Keratinocyte (primary cell): ENCODE measurements around the gene B3GNT3. TPM values are rescaled to one million over a fixed set of nuclear protein-coding genes. Genes with fewer than 3 reads are reported as not detected.

Source experiments
- DNase-seq: peaks from one replicate; pipeline ENCODE4 v3.0.0-alpha.2; 2011; ENCODE audit warnings: low read depth, missing footprints, low spot score
- FAIRE-seq: peaks from 2 replicates; lab custom pipeline; 2011; peaks lifted over from hg19 to GRCh38; lab: Jason Lieb, UNC
- H2AFZ ChIP-seq: 2 replicates; pipeline ENCODE4 v1.6.0; 2012; ENCODE audit warnings: low read length, control low read depth, inconsistent platforms; ENCODE audit not compliant: control insufficient read depth
- H3K27ac ChIP-seq: 2 replicates; pipeline ENCODE4 v1.5.1; 2011; ENCODE audit warnings: low read length; ENCODE audit not compliant: control insufficient read depth, insufficient read depth
- H3K27me3 ChIP-seq: 3 replicates; pipeline ENCODE4 v1.6.0; 2011; ENCODE audit warnings: low read length; ENCODE audit not compliant: control insufficient read depth, insufficient read depth; ENCODE audit errors: extremely low read depth
- H3K36me3 ChIP-seq, 2 experiments: 2 replicates in 1 of 2; 3 replicates in 1 of 2; pipeline ENCODE4 v1.5.1; 2011; ENCODE audit warnings: low read length in 2 of 2, mild to moderate bottlenecking in 1 of 2; ENCODE audit not compliant: control insufficient read depth in 2 of 2, insufficient read depth in 2 of 2; ENCODE audit errors: extremely low read depth in 1 of 2
- H3K4me1 ChIP-seq: 3 replicates; pipeline ENCODE4 v1.5.1; 2011; ENCODE audit warnings: low read length; ENCODE audit not compliant: control insufficient read depth, insufficient read depth; ENCODE audit errors: extremely low read depth
- H3K4me2 ChIP-seq: 3 replicates; pipeline ENCODE4 v1.6.0; 2011; ENCODE audit warnings: low read depth, low read length; ENCODE audit not compliant: control insufficient read depth, insufficient read depth; ENCODE audit errors: extremely low read depth
- H3K4me3 ChIP-seq, 3 experiments: fragments of 200-600 bp in 1 of 3; sonication (generic) in 1 of 3; 2 replicates in 2 of 3; 3 replicates in 1 of 3; pipeline ENCODE4 v1.5.1; 2011 to 2016; ENCODE audit warnings: low read length in 3 of 3, mild to moderate bottlenecking in 3 of 3, control low read depth in 2 of 3, inconsistent platforms in 1 of 3, low read depth in 1 of 3, mixed read lengths in 1 of 3, mixed run types in 1 of 3, moderate library complexity in 1 of 3; ENCODE audit not compliant: control insufficient read depth in 2 of 3, insufficient read depth in 2 of 3; ENCODE audit errors: extremely low read depth in 1 of 3
- H3K79me2 ChIP-seq: 2 replicates; pipeline ENCODE4 v1.6.0; 2012; ENCODE audit warnings: low read length; ENCODE audit not compliant: control insufficient read depth, insufficient read depth
- H3K9ac ChIP-seq: 3 replicates; pipeline ENCODE4 v1.6.0; 2011; ENCODE audit warnings: low read length; ENCODE audit not compliant: control insufficient read depth, insufficient read depth; ENCODE audit errors: extremely low read depth
- H3K9me1 ChIP-seq: 3 replicates; pipeline ENCODE4 v1.6.0; 2011; ENCODE audit warnings: low read length; ENCODE audit not compliant: control insufficient read depth, insufficient read depth; ENCODE audit errors: extremely low read depth
- H3K9me3 ChIP-seq: 2 replicates; pipeline ENCODE4 v1.5.1; 2012; ENCODE audit warnings: low read depth, low read length; ENCODE audit not compliant: control insufficient read depth
- H4K20me1 ChIP-seq: 3 replicates; pipeline ENCODE4 v1.6.0; 2011; ENCODE audit warnings: low read length; ENCODE audit not compliant: control insufficient read depth, insufficient read depth; ENCODE audit errors: extremely low read depth
- CTCF ChIP-seq, 3 experiments: IDR thresholded peaks in 1 of 3; conservative IDR thresholded peaks in 1 of 3; optimal IDR thresholded peaks in 1 of 3; 2 replicates in 2 of 3; 3 replicates in 1 of 3; pipeline versions ENCODE3 to v1.5.1; 2011; ENCODE audit warnings: low read length in 3 of 3, mild to moderate bottlenecking in 3 of 3, moderate library complexity in 2 of 3, control low read depth in 1 of 3, inconsistent platforms in 1 of 3; ENCODE audit not compliant: insufficient read depth in 2 of 3; ENCODE audit errors: extremely low read depth in 1 of 3
- EZH2 ChIP-seq: IDR thresholded peaks from one replicate; pipeline ENCODE4 v1.6.1; 2012; ENCODE audit warnings: inconsistent platforms, mild to moderate bottlenecking, low read length, moderate library complexity
- dilution Hi-C: fragments of 300-500 bp; cut with MboI; formaldehyde crosslinking; loops from one replicate; pipeline ENCODE4 v1.7.0; 2020; ENCODE audit warnings: low sequenced_read_pairs; ENCODE audit not compliant: extremely low pct_ligation_motif_present
- polyA plus RNA-seq, 5 experiments: library from polyadenylated mRNA; depleted of rRNA in 3 of 5; stranded (reverse) in 3 of 5; stranded (forward) in 1 of 5; unstranded in 1 of 5; fragments of >200 nt; gene quantifications; 1 replicate in 1 of 5; 2 replicates in 3 of 5; 3 replicates in 1 of 5; pipeline versions ENCODE4 v1.2.1 to v1.2.3, GENCODE V29; 2011 to 2012; ENCODE audit warnings: missing spikeins in 2 of 5, low read depth in 1 of 5, low replicate concordance in 1 of 5

B3GNT3 gene
- polyA plus RNA-seq, 1 donor (not counting 4 experiments of a cell fraction or from before 2014, with no cell fraction given), result 4.4 TPM

GRCh38 chr19:17762505-17763229 lies 32.3 kb upstream of the B3GNT3 start:
- H3K79me2 ChIP-seq, result no peaks in the 10 kb centered on the region
- dilution Hi-C loops, result no loop called here
- no peaks in the 10 kb centered on the region for H3K27me3 ChIP-seq
- H3K4me1 ChIP-seq, result peaks cover 3% of the 10 kb centered on the region
- no peak overlapping the region for H3K27ac ChIP-seq
- TF ChIP-seq CTCF (optimal IDR thresholded peaks at IDR 0.05 in 1 of 3, IDR thresholded peaks at IDR 0.05 in 1 of 3, conservative IDR thresholded peaks at IDR 0.05 in 1 of 3; ENCODE audit: extremely low read depth in 1 of 3, insufficient read depth in 2 of 3, low read length in 3 of 3), result no peak
- TF ChIP-seq EZH2, result no peak
- H3K36me3 ChIP-seq, result no peaks in the 10 kb centered on the region
- H3K9me1 ChIP-seq, result no peaks in the 10 kb centered on the region
- H3K4me3 ChIP-seq, result no peak overlapping the region
- H4K20me1 ChIP-seq, result no peaks in the 10 kb centered on the region
- no peaks in the 10 kb centered on the region for H3K9me3 ChIP-seq
- H2AFZ ChIP-seq, result no peak overlapping the region
- no peak overlapping the region for H3K4me2 ChIP-seq
- no peak for FAIRE-seq
- DNase-seq, result no peak
- H3K9ac ChIP-seq, result no peak overlapping the region

- DNase-seq (no peak), FAIRE-seq (no peak)
- Histone ChIP-seq H3K9ac (no peak overlapping the region), H3K4me1 (peaks cover 3% of the 10 kb centered on the region), H2AFZ (no peak overlapping the region), H3K36me3 (no peaks in the 10 kb centered on the region), H3K27ac (no peak overlapping the region), H3K27me3 (no peaks in the 10 kb centered on the region), H4K20me1 (no peaks in the 10 kb centered on the region), H3K79me2 (no peaks in the 10 kb centered on the region), H3K9me3 (no peaks in the 10 kb centered on the region), H3K4me2 (no peak overlapping the region), H3K9me1 (no peaks in the 10 kb centered on the region), H3K4me3 (no peak overlapping the region)
- dilution Hi-C loops, result no loop called here
- no peak for TF ChIP-seq CTCF (optimal IDR thresholded peaks at IDR 0.05 in 1 of 3, IDR thresholded peaks at IDR 0.05 in 1 of 3, conservative IDR thresholded peaks at IDR 0.05 in 1 of 3; ENCODE audit: extremely low read depth in 1 of 3, insufficient read depth in 2 of 3, low read length in 3 of 3)
- no peak for TF ChIP-seq EZH2
These were observed 30.6 kb upstream of the B3GNT3 start for GRCh38 chr19:17764348-17764747.
